Measurements from ENCODE around the gene HES7.

DNA sequence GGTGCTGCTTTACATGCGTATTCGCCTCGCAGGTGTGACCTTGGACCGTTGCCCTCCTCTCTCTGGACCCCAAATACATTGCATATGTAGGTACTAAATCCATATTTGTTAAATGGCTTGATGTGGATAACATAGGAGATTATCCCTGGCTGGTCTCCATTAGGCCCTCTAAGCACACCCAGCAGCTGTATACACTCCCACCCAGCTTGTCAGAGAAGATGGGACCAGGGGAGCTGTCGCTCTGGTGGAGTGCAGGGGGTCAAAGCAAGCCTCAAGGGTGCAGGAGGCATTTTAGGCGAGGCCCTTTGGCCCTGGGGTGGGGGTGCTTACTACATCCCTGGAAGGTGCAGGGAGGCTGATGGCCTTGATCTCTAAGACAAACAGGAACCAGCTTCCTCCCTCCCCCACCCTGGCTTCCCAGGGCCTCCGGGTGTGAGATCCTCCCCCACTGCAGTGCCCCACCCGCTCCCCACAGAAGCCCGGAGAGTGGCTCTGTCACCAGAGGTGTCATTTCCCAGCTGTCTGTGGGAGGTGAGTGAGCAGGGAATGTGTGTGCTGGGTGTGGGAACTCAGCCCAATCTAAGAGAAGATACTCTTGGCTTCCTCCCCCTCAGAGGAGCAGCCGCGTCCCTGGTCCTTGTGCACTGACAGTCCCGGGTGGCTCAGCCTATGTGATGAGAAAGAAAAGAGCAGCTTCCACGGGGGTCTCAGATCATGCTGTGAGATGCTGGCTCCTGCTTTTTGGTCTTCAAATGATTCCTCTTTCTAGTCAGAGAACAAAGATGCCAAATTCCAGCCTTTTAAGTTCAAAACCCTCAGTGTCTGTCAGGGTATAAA, 40.3 kb upstream of the HES7 start:
- TF ChIP-seq, protein P1, sequence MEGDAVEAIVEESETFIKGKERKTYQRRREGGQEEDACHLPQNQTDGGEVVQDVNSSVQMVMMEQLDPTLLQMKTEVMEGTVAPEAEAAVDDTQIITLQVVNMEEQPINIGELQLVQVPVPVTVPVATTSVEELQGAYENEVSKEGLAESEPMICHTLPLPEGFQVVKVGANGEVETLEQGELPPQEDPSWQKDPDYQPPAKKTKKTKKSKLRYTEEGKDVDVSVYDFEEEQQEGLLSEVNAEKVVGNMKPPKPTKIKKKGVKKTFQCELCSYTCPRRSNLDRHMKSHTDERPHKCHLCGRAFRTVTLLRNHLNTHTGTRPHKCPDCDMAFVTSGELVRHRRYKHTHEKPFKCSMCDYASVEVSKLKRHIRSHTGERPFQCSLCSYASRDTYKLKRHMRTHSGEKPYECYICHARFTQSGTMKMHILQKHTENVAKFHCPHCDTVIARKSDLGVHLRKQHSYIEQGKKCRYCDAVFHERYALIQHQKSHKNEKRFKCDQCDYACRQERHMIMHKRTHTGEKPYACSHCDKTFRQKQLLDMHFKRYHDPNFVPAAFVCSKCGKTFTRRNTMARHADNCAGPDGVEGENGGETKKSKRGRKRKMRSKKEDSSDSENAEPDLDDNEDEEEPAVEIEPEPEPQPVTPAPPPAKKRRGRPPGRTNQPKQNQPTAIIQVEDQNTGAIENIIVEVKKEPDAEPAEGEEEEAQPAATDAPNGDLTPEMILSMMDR (IDR thresholded peaks at IDR 0.05): no peak
- no peak for TF ChIP-seq ZFX (IDR thresholded peaks at IDR 0.05; ENCODE audit: borderline replicate concordance)

Measured in 22Rv1 (cell line).